NCI-H526 treated with DMSO at 0.1 percent for 48 hours (cell line): Measurements from ENCODE around the gene FGFRL1.

Experiments
- DNase-seq: peaks from one replicate; lab custom pipeline; 2025; lab: John Stamatoyannopoulos, UW

The FGFRL1 gene

GRCh38 chr4:1075809-1076699, 64.6 kb downstream of the FGFRL1 start:
- DNase-seq, result no peak
